Astrocyte of the spinal cord (primary cell): Measurements from ENCODE around the gene ZBTB16.
A peak's percentile ranks its signal among the peaks of the same experiment; 100 is the strongest.

ENCODE experiments used
- DNase-seq: peaks from one replicate; pipeline ENCODE4 v3.0.0; 2011; ENCODE audit warnings: low read depth, low spot score
- H3K4me3 ChIP-seq: 2 replicates; pipeline ENCODE4 v1.5.1; 2011; ENCODE audit warnings: low read depth, mild to moderate bottlenecking, low read length, moderate library complexity
- in situ Hi-C: cut with HindIII; loops from 2 replicates; pipeline ENCODE4 v1.10.0; 2017; ENCODE audit warnings: low sequenced_read_pairs
- TF ChIP-seq, protein P1 (sequence below): IDR thresholded peaks from 2 replicates; pipeline ENCODE4 v1.5.1; 2012; ENCODE audit warnings: low read depth, mild to moderate bottlenecking, low read length, inconsistent platforms

ZBTB16 gene

GRCh38 chr11:114195981-114196731, 136.6 kb downstream of the ZBTB16 start:
- no peak overlapping the region for H3K4me3 ChIP-seq
- TF ChIP-seq, protein P1, sequence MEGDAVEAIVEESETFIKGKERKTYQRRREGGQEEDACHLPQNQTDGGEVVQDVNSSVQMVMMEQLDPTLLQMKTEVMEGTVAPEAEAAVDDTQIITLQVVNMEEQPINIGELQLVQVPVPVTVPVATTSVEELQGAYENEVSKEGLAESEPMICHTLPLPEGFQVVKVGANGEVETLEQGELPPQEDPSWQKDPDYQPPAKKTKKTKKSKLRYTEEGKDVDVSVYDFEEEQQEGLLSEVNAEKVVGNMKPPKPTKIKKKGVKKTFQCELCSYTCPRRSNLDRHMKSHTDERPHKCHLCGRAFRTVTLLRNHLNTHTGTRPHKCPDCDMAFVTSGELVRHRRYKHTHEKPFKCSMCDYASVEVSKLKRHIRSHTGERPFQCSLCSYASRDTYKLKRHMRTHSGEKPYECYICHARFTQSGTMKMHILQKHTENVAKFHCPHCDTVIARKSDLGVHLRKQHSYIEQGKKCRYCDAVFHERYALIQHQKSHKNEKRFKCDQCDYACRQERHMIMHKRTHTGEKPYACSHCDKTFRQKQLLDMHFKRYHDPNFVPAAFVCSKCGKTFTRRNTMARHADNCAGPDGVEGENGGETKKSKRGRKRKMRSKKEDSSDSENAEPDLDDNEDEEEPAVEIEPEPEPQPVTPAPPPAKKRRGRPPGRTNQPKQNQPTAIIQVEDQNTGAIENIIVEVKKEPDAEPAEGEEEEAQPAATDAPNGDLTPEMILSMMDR: no peak
- no peak for DNase-seq
- in situ Hi-C loops: no loop called here

- in situ Hi-C loops: no loop called here
- DNase-seq: no peak
- TF ChIP-seq, protein P1: no peak
- no peak overlapping the region for H3K4me3 ChIP-seq
Measured at GRCh38 chr11:114196997-114197703, 137.6 kb downstream of the ZBTB16 start.

- TF ChIP-seq, protein P1: no peak
- no peak overlapping the region for H3K4me3 ChIP-seq
- in situ Hi-C loops: no loop called here
- peak; percentile 99 for DNase-seq
Measured at GRCh38 chr11:114197799-114198500, 138.4 kb downstream of the ZBTB16 start.

DNA sequence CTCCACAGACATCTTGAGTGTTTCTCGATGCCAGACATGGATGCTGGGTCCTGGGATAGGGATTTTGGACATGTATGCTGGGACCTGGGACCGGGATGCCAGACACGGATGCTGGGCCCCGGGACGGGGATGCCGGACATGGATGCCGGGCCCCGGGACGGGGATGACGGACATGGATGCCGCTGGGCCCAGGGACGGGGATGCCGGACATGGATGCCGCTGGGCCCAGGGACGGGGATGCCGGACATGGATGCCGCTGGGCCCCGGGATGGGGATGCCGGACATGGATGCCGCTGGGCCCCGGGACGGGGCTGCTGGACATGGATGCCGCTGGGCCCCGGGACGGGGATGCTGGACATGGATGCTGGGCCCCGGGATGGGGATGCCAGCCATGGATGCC, 139.5 kb downstream of the ZBTB16 start:
- TF ChIP-seq, protein P1: no peak
- no peak for DNase-seq
- in situ Hi-C loops: no loop called here
- H3K4me3 ChIP-seq: no peak overlapping the region

DNA sequence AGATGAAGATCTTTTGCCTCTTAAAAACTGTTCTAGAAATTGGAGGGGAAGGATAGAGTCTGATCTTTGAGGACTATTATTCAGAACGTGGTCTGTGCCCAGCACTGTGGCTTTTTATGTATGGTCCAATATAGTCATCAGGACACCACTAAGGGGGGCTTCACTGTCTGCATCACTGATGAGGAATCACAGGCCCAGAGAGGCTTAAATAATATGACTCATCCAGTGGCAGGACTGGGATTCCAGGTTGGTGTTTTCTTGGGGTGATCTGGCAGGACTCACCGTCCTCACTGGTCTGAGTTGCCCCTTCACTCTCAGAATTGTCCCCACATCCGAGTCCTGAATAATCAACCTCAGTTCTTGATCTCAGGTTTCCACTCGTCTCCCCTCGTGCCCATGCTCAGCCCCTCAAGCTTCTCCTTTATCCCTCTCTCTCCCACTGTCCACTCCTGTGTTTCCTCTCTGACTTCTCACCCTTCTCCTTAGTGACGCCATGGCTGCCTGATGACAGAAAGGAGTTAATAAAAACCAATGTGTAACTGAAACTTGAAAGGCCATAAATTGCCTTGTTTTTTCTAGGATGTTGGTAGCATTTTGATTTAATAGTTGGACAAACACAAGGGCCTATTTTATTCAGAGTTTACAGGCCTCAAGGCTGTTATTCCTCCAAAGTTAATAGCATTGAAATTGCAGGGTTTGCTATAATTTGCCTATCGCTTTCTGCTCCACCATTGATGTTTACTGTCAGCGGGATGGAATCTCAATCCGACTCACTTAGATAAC, 141.0 kb downstream of the ZBTB16 start:
- no peak overlapping the region for H3K4me3 ChIP-seq
- in situ Hi-C loops: no loop called here
- DNase-seq: no peak
- TF ChIP-seq, protein P1: no peak

GRCh38 chr11:114201219-114201618, 141.7 kb downstream of the ZBTB16 start:
- no peak for DNase-seq
- H3K4me3 ChIP-seq: no peak overlapping the region
- TF ChIP-seq, protein P1: no peak
- in situ Hi-C loops: no loop called here
